Measurements from ENCODE around the gene KLC1.

DNA sequence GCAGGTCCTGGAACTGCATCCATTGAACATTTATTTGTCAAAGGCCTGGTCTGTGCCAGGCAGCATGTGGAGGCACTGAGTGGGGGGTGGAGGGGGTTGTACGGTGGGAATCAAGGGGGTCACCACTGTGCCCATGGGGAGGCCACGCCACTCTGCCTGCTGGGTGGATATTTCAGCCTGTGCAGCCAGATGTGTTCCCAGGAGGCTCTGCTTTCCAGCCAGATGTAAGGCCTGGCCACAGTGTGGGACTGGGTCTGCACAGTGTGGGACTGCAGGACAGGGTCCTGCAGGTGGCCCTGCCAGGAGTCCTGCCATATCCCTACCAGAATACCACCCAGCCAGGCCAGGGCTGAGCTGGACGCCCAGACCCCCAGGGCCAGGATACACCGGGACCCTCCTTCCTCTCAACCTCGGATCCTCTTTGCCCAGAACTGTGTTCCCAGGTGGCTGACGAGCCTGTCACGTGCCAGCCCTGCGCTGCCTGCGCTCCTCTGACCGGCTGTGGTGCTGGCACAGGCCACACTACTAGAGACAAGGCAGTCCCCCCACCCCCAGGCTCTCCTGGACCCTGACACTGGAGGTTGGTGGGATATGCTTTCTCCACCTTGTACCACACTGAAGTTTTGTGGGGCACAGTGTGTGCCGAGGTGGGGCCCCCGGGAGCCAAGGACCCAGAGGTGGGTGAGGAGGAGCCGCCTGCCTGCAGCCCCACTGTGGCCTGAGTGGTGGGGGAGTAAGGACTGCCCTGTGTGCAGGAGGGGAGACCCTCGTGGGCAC lies 68.8 kb downstream of the KLC1 start:
- TF ChIP-seq POLR2AphosphoS5 (IDR thresholded peaks at IDR 0.05; ENCODE audit: low read depth, low read length): no peak
- TF ChIP-seq POLR2A (IDR thresholded peaks at IDR 0.05; ENCODE audit: low read depth, low read length): 0 out of 2 replicates have a peak, but pooled peaks have one; percentile 26
- no peak for TF ChIP-seq TAF1 (IDR thresholded peaks at IDR 0.05; ENCODE audit: low read depth, low read length)
- TF ChIP-seq POU2F2 (IDR thresholded peaks at IDR 0.05; ENCODE audit: low read depth, low read length): no peak
- TF ChIP-seq SPI1 (IDR thresholded peaks at IDR 0.05; ENCODE audit: low read depth, low read length): no peak
- no peak for TF ChIP-seq PAX5 (IDR thresholded peaks at IDR 0.05; ENCODE audit: insufficient read depth, low read length, severe bottlenecking)

Data from GM12891 (cell line).